ENCODE results near the gene NXPE2. TPM values are rescaled to one million over a fixed set of nuclear protein-coding genes. Genes with fewer than 3 reads are reported as not detected.

Gene NXPE2
- total RNA-seq, 1 donor from 2014 or later, result not detected

- no peaks in the 10 kb centered on the region for H3K9me3 ChIP-seq
- no peak overlapping the region for H3K27ac ChIP-seq
- no peak for TF ChIP-seq CTCF (IDR thresholded peaks at IDR 0.05)
- intact Hi-C loops (cut with DNase I), result no loop called here
- no peaks in the 10 kb centered on the region for H3K36me3 ChIP-seq
- no peak for DNase-seq (ENCODE audit: low spot score in 2 of 2)
- no peaks in the 10 kb centered on the region for H3K4me1 ChIP-seq
- H3K27me3 ChIP-seq, result no peaks in the 10 kb centered on the region
- H3K4me3 ChIP-seq, result no peak overlapping the region
These were observed 13.7 kb upstream of the NXPE2 start for GRCh38 chr11:114664641-114665040.

- intact Hi-C loops (cut with DNase I), result no loop called here
- Histone ChIP-seq H3K4me3 (no peak overlapping the region), H3K27me3 (no peaks in the 10 kb centered on the region), H3K9me3 (peaks cover 0 to 4% of the 10 kb centered on the region in 2 donors), H3K4me1 (no peaks in the 10 kb centered on the region), H3K27ac (no peak overlapping the region), H3K36me3 (no peaks in the 10 kb centered on the region)
- no peak for DNase-seq (ENCODE audit: low spot score in 2 of 2)
- no peak for TF ChIP-seq CTCF (IDR thresholded peaks at IDR 0.05)
These were observed 11.6 kb upstream of the NXPE2 start for GRCh38 chr11:114666760-114667159.

- intact Hi-C loops (cut with DNase I), result no loop called here
- DNase-seq (ENCODE audit: low spot score in 2 of 2), result no peak
- no peak for TF ChIP-seq CTCF (IDR thresholded peaks at IDR 0.05)
These were observed 10.2 kb upstream of the NXPE2 start for GRCh38 chr11:114668109-114668508.

GRCh38 chr11:114673661-114674060 is 4.7 kb upstream of the NXPE2 start:
- H3K27me3 ChIP-seq, result no peaks in the 10 kb centered on the region
- peaks cover 0 to 4% of the 10 kb centered on the region in 2 donors for H3K9me3 ChIP-seq
- TF ChIP-seq CTCF (IDR thresholded peaks at IDR 0.05), result no peak
- no peaks in the 10 kb centered on the region for H3K4me1 ChIP-seq
- DNase-seq (ENCODE audit: low spot score in 2 of 2), result no peak
- no peaks in the 10 kb centered on the region for H3K36me3 ChIP-seq
- intact Hi-C loops (cut with DNase I), result no loop called here
- no peak overlapping the region for H3K4me3 ChIP-seq
- no peak overlapping the region for H3K27ac ChIP-seq

More at GRCh38 chr11:114668109-114668508, 10.2 kb upstream of the NXPE2 start:
- Histone ChIP-seq H3K27me3 (no peaks in the 10 kb centered on the region), H3K4me1 (no peaks in the 10 kb centered on the region), H3K4me3 (no peak overlapping the region), H3K36me3 (no peaks in the 10 kb centered on the region), H3K27ac (no peak overlapping the region), H3K9me3 (peaks cover 0 to 4% of the 10 kb centered on the region in 2 donors)

- intact Hi-C loops (cut with DNase I), result no loop called here
- no peak for TF ChIP-seq CTCF (IDR thresholded peaks at IDR 0.05)
- no peak overlapping the region for H3K4me3 ChIP-seq
- H3K27me3 ChIP-seq, result no peaks in the 10 kb centered on the region
- no peaks in the 10 kb centered on the region for H3K36me3 ChIP-seq
- H3K9me3 ChIP-seq, result no peaks in the 10 kb centered on the region
- H3K4me1 ChIP-seq, result no peaks in the 10 kb centered on the region
- no peak for DNase-seq (ENCODE audit: low spot score in 2 of 2)
- no peak overlapping the region for H3K27ac ChIP-seq
These were observed 1.2 kb downstream of the NXPE2 start for GRCh38 chr11:114679505-114679904.

- intact Hi-C loops (cut with DNase I), result no loop called here
- Histone ChIP-seq H3K36me3 (no peaks in the 10 kb centered on the region), H3K4me1 (no peaks in the 10 kb centered on the region), H3K9me3 (no peaks in the 10 kb centered on the region), H3K27ac (no peak overlapping the region), H3K27me3 (no peaks in the 10 kb centered on the region), H3K4me3 (no peak overlapping the region)
- DNase-seq (ENCODE audit: low spot score in 2 of 2), result no peak
- TF ChIP-seq CTCF (IDR thresholded peaks at IDR 0.05), result no peak
These were observed 4.7 kb downstream of the NXPE2 start for GRCh38 chr11:114683007-114683406.

Data from ascending aorta (tissue), 2 donors.